Gastroesophageal sphincter (tissue), 4 donors: ENCODE measurements around the gene PTGDS. TPM values are rescaled to one million over a fixed set of nuclear protein-coding genes. Genes with fewer than 3 reads are reported as not detected.
A peak's percentile ranks its signal among the peaks of the same experiment; 100 is the strongest.

ENCODE experiments used
- ATAC-seq: fragments of 150-250 bp; one replicate; pipeline ENCODE4 v1.9.1; 2016; ENCODE audit warnings: mild to moderate bottlenecking, moderate library complexity
- H3K27ac ChIP-seq, 4 donors: fragments of 200-600 bp; sonication (generic) in 3 of 4; 1 replicate in 3 of 4; 2 replicates in 1 of 4; pipeline ENCODE4 v1.5.1; 2016 to 2019
- H3K27me3 ChIP-seq: fragments of 200-600 bp; sonication (generic); one replicate; pipeline ENCODE4 v1.5.1; 2019
- H3K36me3 ChIP-seq, 2 donors: fragments of 200-600 bp; sonication (generic); one replicate each; pipeline ENCODE4 v1.5.1; 2019; ENCODE audit warnings: control low read depth in 1 of 2
- H3K4me1 ChIP-seq, 3 donors: fragments of 200-600 bp; sonication (generic); 1 replicate in 2 of 3; 2 replicates in 1 of 3; pipeline ENCODE4 v1.5.1; 2016 to 2019; ENCODE audit warnings: control low read depth in 2 of 3
- H3K4me3 ChIP-seq, 2 donors: fragments of 200-600 bp; sonication (generic); one replicate each; pipeline ENCODE4 v1.5.1; 2019; ENCODE audit warnings: mild to moderate bottlenecking in 1 of 2, moderate library complexity in 1 of 2
- H3K9me3 ChIP-seq, 3 donors: fragments of 200-600 bp; sonication (generic); one replicate each; pipeline ENCODE4 v1.5.1; 2017 to 2019; ENCODE audit warnings: control low read depth in 2 of 3
- EP300 ChIP-seq: sonication (generic); formaldehyde crosslinking; IDR thresholded peaks from one replicate; pipeline ENCODE4 v1.6.1; 2017; ENCODE audit warnings: antibody characterized with exemption, mild to moderate bottlenecking
- POLR2A ChIP-seq, 2 donors: fragments of 450-650 bp; IDR thresholded peaks; one replicate each; pipeline ENCODE4 v1.6.1; 2017; ENCODE audit warnings: antibody characterized with exemption in 2 of 2, mild to moderate bottlenecking in 2 of 2, moderate library complexity in 1 of 2
- POLR2AphosphoS5 ChIP-seq: sonication (generic); formaldehyde crosslinking; IDR thresholded peaks from one replicate; pipeline ENCODE4 v1.6.1; 2017; ENCODE audit warnings: antibody characterized with exemption
- WGBS, 2 donors: methylation state at CpG; one replicate each; pipeline ENCODE4 v1.1.5; 2018; ENCODE audit warnings: low coverage in 1 of 2; 5-methylcytosine and 5-hydroxymethylcytosine counted together
- total RNA-seq, 4 donors: library from RNA; depleted of rRNA; stranded (reverse); fragments of >200 nt; gene quantifications; one replicate each; pipeline ENCODE4 v1.1.0, GENCODE V29; 2016
- TF ChIP-seq, protein P1 (sequence below), 4 experiments: fragments of 200-600 bp in 2 of 4; fragments of 450-650 bp in 2 of 4; sonication (generic) in 1 of 4; IDR thresholded peaks; one replicate each; pipeline ENCODE4 v1.5.1; 2017 to 2019; ENCODE audit warnings: antibody characterized with exemption in 4 of 4, mild to moderate bottlenecking in 2 of 4, moderate library complexity in 2 of 4

PTGDS gene
- total RNA-seq, 4 donors from 2014 or later: 7.4 to 132 (median 29.7) TPM

DNA sequence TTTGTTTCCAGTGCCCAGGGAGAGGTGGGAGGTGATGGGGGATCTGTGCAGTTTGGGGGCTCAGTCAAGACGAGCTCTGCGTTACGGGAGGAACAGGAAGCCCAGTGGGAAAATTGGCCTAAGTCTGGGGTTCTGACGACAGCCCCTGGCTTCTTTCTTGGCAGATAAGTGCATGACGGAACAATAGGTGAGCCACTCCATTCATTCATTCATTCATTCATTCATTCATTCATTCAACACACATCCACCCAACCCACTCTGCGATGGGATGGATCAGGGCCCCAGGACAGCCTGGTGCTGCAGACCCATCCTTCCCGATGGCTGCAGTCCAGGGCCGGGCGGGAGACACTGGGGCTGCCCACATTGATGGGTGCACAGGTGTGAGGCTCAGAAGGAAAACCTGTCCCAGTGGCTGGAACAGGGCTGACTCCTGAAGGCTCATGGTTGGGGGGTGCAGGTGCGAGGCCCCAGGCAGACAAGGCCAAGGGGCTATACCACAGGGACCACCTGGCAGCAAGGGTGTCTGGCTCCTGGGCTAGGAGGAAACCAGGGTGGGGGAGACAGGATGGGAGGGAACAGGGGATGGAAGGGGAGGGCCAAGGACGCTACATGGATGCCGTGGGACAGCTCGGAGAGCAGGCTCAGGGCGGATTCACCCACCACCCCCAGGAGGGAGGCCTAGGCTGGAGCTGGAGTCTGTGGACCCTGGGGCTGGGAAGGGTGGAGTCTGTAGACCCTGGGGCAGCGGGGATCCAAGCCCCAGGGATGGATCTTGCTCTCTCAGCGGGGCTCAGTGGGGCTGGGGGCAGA lies 3.6 kb downstream of the PTGDS start:
- WGBS, 2 donors: 78 to 84% methylated on average over 8 to 9 of the region's 16 CpGs
- H3K27ac ChIP-seq: peak overlapping the region in 3 of 4 donors; percentile 17 to 45 (median 38)

DNA sequence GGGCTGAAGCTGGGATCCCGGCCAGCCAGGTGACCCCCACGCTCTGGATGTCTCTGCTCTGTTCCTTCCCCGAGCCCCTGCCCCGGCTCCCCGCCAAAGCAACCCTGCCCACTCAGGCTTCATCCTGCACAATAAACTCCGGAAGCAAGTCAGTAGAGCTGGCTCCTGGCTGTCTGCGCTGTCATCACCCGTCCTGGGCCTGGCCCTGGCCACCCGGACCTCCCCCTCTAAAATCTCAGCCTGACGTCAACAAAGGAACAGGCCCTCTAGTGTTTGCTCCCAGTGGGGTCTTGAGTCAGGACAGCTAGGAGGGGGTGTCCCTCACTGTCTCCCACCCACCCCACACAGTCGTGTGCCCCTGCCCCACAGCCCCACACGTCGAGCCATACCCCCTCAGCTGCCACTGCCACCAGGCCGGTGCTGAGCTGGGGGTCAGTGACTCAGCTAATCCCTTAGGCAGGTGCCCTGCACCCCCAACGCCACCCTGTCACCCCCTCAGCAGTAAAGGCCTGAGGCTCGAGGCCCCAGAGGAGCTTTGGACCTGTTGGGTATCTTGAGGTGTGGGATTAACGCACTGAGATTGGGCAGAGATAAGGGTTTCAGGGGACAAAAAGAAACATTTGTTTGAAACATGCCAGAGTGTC lies 4.4 kb downstream of the PTGDS start:
- 57% methylated on average over 1 of the region's 17 CpGs; no CpG with 5 or more reads in 1 of the 2 donors for WGBS, 2 donors
- H3K27me3 ChIP-seq: peaks cover 77% of the 10 kb centered on the region
- peak overlapping the region in 3 of 4 donors; percentile 17 to 45 (median 38) for H3K27ac ChIP-seq
- TF ChIP-seq EP300 (no peak), POLR2AphosphoS5 (no peak), POLR2A (IDR thresholded peaks at IDR 0.05) (no peak)
- TF ChIP-seq, protein P1, sequence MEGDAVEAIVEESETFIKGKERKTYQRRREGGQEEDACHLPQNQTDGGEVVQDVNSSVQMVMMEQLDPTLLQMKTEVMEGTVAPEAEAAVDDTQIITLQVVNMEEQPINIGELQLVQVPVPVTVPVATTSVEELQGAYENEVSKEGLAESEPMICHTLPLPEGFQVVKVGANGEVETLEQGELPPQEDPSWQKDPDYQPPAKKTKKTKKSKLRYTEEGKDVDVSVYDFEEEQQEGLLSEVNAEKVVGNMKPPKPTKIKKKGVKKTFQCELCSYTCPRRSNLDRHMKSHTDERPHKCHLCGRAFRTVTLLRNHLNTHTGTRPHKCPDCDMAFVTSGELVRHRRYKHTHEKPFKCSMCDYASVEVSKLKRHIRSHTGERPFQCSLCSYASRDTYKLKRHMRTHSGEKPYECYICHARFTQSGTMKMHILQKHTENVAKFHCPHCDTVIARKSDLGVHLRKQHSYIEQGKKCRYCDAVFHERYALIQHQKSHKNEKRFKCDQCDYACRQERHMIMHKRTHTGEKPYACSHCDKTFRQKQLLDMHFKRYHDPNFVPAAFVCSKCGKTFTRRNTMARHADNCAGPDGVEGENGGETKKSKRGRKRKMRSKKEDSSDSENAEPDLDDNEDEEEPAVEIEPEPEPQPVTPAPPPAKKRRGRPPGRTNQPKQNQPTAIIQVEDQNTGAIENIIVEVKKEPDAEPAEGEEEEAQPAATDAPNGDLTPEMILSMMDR (IDR thresholded peaks at IDR 0.05): no peak
- no peaks in the 10 kb centered on the region for H3K36me3 ChIP-seq
- H3K4me3 ChIP-seq: no peak overlapping the region
- H3K4me1 ChIP-seq: peaks cover 0 to 37% (median 7%) of the 10 kb centered on the region in 3 donors
- H3K9me3 ChIP-seq: no peaks in the 10 kb centered on the region
- no peak for ATAC-seq

More for the DNA sequence above, 3.6 kb downstream of the PTGDS start:
- TF ChIP-seq EP300 (no peak), POLR2A (IDR thresholded peaks at IDR 0.05) (no peak), POLR2AphosphoS5 (no peak)
- TF ChIP-seq, protein P1 (IDR thresholded peaks at IDR 0.05): no peak
- Histone ChIP-seq H3K36me3 (no peaks in the 10 kb centered on the region), H3K4me1 (peaks cover 0 to 44% (median 7%) of the 10 kb centered on the region in 3 donors), H3K27me3 (peaks cover 69% of the 10 kb centered on the region), H3K4me3 (no peak overlapping the region), H3K9me3 (no peaks in the 10 kb centered on the region)
- ATAC-seq: no peak

DNA sequence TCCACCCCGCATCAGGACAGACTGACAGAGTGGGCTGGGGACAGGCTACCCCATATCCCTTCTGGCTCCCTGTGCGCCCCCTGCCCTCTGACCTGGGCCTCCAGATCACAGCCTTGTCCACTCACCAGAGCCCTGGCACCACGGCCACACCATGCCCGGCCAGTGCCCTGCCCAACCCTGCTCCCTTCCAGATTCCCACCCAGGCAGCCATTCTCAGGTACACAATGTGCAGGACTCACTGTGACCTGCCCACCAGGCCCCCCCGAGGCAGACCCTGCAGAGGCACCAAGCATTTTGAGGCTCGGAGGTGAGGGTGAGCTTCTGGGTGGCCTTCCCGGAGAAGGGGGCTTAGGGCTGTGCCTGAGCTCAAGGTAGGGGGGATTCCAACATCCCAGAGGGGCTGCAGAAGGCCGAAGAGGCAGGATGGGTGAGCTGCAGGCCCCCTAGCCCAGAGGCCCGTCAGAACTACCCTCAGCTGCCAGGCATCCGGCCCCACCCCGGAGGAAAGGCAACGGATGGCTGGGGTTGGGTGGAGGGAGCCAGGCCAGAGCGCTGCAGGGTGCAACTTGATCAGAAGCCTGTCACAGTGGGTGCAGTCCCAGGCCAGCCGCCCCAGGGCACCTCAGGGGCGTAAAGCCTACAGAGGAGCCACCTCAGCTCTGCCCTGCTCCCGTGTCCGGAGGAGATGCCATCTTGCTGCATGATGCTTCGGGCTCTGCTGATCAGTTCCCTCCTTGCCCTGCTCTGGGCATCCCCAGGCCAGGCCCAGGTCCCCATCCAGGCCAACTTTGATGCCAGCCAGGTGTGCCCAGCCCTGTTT lies 5.1 kb downstream of the PTGDS start, which contains the start of gene LCNL1:
LCNL1 (plus strand) TSS at position 762 of the 820 bp plus-strand sequence. CDS start 594 bp downstream, outside the sequence.
- Histone ChIP-seq H3K4me1 (peaks cover 0 to 29% (median 7%) of the 10 kb centered on the region in 3 donors), H3K9me3 (no peaks in the 10 kb centered on the region), H3K4me3 (no peak within 1 kb of the TSS), H3K27me3 (peaks cover 80% of the 10 kb centered on the region), H3K27ac (peak within 1 kb of the TSS in 2 of 4 donors; percentile 35 to 38), H3K36me3 (no peaks in the 10 kb centered on the region)
- 83 to 87% methylated on average over 3 to 4 of the region's 18 CpGs for WGBS, 2 donors
- TF ChIP-seq EP300 (no peak), POLR2AphosphoS5 (no peak), POLR2A (IDR thresholded peaks at IDR 0.05) (no peak)
- TF ChIP-seq, protein P1 (IDR thresholded peaks at IDR 0.05): no peak
- no peak for ATAC-seq

DNA sequence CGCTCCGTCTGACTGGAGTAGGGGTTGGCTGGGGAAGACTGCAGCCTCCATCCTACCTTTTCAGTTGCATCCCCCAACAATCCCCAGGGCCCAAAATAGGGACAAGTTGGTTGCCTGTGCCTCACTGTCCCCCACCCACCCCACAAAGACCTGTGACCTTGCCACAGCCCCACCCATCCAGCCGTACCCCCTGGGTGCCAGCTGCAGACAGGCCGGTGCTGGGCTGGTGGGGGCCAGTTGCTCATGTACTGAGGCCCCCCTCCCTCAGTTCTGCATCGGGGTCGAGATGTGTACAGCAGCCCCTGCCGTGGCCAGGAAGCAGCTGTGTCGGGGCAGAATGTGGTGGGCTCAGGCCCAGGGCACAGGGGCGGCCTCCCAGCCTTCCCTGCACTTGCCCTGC lies 5.9 kb downstream of the PTGDS start:
- H3K27ac ChIP-seq: no peak overlapping the region
- no peak for TF ChIP-seq POLR2A (IDR thresholded peaks at IDR 0.05)
- no peak for TF ChIP-seq EP300
- no peak for TF ChIP-seq POLR2AphosphoS5
- TF ChIP-seq, protein P1 (IDR thresholded peaks at IDR 0.05): no peak
- WGBS, 2 donors: 100% methylated on average over 2 of the region's 9 CpGs; no CpG with 5 or more reads in 1 of the 2 donors
- H3K27me3 ChIP-seq: peaks cover 73% of the 10 kb centered on the region
- H3K36me3 ChIP-seq: no peaks in the 10 kb centered on the region
- ATAC-seq: no peak
- peaks cover 0 to 22% (median 1%) of the 10 kb centered on the region in 3 donors for H3K4me1 ChIP-seq
- no peak overlapping the region for H3K4me3 ChIP-seq
- no peaks in the 10 kb centered on the region for H3K9me3 ChIP-seq
